SIG-M5 treated with dmso at 0.1 percent for 504 hours (cell line): ENCODE data around the gene VCAN.

ENCODE experiments used
- DNase-seq: peaks from one replicate; lab custom pipeline; 2025; ENCODE audit not compliant: unreplicated experiment; lab: John Stamatoyannopoulos, UW

VCAN gene

DNA sequence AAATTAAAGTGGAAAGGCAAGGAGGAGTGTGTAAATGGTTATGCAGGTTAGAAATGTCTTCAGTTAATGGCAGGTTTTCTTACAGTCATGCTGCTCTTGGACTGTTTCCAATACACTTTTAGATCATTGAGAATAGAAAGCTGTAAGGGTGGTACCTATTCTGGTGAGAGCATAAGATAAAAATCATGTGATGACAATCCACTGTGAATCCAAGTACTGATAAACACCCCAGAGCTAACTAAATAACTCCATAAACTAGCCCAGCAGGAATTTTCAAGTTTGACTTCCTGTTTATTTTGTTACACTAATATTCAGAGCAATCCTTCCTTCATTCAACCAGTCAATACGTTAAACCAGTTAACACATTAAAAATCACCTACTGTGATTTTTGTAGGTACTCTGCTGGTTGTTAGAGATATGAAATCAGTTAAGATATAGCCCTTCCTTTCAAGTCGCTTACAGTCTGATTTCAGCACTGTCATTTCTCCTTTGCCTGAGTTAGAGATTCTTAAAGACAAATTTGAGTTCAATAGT, 22.6 kb downstream of the VCAN start:
- no peak for DNase-seq

DNA sequence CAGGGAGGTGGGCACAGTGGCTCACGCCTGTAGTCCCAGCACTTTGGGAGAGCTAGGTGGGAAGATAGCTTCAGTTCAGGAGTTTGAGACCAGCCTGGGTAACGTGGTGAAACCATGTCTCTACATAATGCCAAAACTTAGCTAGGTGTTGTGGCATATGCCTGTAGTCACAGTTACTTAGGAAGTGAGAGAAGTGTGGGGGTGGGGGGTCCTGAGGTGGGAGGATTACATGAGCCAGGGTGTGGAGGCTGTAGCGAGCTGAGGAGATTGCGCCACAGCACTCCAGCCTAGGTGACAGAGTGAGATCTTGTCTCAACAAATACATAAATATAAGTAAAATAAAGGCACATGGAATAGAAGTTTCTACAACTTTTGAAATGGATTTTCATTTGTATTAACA, 23.1 kb downstream of the VCAN start:
- DNase-seq: peak; percentile 7

DNA sequence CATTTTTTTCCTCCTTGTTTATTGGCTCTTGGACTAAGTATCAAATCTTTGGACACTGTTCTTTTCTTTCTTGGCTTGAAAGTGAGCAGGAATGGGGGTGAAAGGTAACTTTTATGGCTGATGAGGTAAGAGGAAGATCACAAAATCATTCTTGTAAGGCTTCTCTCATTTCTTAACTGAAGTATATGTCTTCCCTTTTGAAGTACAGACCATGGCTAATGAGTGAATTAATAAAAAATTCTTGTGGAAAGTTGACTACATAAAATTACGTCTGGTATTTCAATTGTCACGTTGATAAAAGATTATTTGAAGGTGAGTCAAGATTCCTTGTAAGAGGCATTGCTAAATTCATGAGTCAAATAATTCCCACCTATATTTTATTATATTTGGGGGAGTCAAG, 25.1 kb downstream of the VCAN start:
- no peak for DNase-seq

GRCh38 chr5:83498585-83498984, 27.0 kb downstream of the VCAN start:
- DNase-seq: no peak

DNA sequence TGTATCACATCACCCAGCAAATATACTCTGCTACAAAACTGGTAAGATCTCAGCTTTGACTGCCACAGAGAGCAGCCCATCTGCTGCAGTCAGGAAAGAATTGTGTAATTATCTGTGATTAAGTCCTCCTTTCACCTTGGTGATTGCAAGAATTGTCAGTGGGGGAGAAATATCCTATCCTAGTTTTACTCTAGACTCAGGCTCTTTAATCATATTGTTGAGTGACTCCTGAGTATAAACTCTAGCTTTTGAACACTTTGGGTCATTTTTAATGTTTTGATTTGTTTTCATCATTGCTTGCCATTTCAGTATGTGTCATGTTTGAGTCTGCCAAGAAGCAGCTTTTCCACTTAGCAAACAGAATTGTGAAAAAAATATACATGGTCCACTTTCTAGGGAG, 32.1 kb downstream of the VCAN start:
- DNase-seq: no peak

GRCh38 chr5:83507431-83507830, 35.9 kb downstream of the VCAN start:
- no peak for DNase-seq

- peak; percentile 22 for DNase-seq
Measured at GRCh38 chr5:83509540-83509939, 38.0 kb downstream of the VCAN start.

DNA sequence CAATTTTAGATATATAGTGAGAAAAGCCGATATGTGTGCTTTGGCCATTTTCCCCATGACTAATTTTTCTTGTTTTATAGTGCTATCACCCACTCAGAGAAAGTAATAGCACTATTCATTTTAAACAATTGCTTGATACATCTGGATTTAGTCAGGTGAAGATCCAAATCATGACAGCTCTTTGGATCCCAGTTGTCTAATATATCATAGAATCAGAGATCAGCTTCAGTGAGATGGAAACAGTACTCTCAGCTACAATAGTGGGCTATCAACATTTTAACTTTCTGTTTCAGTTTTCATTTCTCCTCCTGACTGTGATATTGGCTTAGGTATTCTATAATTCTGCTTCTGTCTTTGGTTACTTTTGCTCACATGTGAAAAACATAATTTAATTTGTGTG, 38.7 kb downstream of the VCAN start:
- DNase-seq: no peak

DNA sequence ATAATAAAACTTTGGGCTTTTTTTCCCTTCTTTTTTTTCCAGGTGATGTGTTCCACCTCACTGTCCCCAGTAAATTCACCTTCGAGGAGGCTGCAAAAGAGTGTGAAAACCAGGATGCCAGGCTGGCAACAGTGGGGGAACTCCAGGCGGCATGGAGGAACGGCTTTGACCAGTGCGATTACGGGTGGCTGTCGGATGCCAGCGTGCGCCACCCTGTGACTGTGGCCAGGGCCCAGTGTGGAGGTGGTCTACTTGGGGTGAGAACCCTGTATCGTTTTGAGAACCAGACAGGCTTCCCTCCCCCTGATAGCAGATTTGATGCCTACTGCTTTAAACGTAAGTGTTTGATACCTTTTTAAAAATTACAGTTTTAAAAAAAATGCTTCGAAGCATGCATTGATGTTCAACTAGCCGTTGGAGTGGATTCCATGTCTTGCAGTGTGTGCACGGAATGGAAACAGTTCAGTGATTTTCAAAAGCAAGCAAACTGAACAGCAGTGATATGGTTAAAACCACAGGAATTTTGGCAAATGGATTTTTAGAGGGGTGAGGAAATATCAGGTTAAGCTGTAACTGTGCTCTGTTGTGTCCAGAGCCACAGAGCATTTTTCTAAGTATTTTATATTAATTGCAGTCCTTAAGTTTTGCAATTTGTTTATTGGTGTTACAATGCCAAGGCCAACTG, 40.7 kb downstream of the VCAN start:
- DNase-seq: no peak

GRCh38 chr5:83513081-83513480, 41.5 kb downstream of the VCAN start:
- DNase-seq: no peak

DNA sequence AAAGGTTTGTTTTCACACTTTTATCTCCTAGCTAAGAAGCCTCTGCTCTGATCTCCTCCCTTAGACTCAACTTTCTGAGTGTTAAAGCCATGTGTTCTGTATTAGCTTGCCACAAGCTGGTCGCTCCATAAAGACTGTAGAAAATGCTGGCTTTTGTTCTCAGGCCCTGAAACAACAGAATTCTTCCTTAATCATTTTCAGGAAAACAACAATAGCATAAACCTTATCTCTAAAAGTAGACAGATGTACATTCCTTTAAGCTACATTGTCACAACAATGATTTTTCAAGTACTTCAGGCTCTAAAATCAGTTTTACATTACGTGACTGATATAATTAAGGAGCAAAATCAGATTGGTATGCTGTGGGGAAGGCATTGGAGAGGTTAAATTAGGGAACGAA, 41.9 kb downstream of the VCAN start:
- DNase-seq: no peak

GRCh38 chr5:83516377-83516776, 44.8 kb downstream of the VCAN start:
- DNase-seq: no peak

GRCh38 chr5:83517072-83517687, 45.6 kb downstream of the VCAN start:
- no peak for DNase-seq

DNA sequence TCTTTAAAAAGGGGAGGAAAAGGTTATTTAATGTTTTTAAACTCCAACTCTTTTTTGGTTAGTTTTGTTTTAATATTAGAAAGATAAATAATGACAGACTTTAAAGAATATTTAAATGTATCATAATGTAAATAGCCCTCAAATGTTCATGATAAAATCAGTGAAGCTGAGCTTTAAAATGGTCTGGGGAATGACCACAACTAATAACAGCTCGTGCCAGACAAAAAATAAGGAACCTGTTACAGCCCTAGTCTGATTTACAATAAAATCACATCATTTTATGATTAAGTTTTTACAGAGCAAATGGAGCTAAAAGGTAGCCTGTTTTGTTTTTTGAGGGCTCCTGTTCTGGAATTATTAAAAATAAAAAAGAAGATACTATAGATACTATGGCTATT, 46.1 kb downstream of the VCAN start:
- DNase-seq: no peak

DNA sequence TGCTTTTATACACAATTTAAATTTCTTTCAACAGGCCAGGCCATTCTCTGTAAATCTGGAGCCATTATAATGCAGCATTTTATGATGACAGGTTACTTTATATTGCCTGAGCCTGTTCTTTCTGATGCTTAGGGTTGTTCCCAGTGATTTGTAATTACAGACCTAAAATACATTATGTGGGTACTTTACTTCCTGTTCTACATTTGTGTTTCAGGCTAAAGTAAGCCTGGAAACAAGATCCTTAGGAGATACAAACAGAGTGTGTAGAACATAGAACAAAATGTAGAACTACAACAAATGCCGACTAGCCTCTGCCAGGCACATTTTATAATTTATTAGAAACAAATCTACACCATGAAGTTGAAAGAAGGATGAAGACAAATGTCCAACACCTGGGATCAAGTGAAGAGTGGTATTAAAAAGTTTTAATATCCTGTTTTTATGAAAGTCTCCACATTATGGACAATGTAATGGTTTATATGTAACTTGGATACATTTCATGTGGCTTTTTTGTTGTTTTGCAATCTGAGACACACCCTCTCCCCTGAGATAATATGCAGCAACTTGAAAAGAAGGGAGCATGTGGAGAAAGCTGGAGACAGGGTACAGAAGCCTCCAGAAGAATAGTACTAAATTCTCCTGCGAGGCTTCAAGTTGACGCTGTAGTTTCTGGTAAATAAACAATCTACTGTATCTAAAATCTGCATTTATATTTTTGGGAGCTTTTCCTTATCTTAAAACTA, 46.9 kb downstream of the VCAN start:
- peak; percentile 4 for DNase-seq

- no peak for DNase-seq
Measured at GRCh38 chr5:83522446-83522845, 50.9 kb downstream of the VCAN start.

DNA sequence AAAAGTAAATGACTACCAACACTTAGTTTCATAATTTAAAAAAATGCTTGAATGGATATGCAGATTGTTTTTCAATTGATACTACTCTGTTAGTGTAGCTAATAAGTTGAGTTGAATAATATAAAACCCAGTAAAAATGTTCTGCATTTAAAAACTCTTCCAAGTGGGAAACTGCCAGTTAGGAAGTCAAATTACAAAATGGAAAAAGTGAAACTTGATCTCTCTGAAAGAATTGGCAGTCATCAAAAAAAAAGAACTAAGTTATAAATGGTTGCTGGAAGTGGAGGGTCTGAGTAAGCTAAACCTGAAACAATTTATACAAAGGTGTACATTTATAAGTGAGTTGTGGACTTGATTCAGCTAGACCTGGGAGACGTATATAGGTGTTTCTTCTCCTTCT, 52.4 kb downstream of the VCAN start:
- no peak for DNase-seq

- no peak for DNase-seq
Measured at GRCh38 chr5:83524345-83524744, 52.8 kb downstream of the VCAN start.

DNA sequence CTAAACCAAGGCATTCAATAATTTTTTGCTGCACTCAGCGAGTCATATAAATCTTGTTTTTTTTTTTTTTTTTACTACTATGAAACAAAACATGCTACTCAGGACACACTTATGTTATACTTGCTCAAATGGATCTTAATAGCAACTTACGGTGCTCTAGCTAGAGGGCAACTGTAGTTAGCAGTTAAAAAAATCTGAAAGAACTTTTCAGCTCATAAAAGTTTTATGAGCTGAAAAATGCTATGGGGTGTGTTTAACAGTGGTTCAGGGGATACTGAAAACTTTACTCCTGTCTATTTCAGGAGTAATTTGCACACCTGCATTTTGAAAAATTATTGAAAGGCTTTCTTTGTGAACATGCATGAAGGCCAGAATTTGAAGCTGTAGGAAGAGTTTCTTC, 53.4 kb downstream of the VCAN start:
- no peak for DNase-seq

- DNase-seq: no peak
Measured at GRCh38 chr5:83526289-83526688, 54.7 kb downstream of the VCAN start.

DNA sequence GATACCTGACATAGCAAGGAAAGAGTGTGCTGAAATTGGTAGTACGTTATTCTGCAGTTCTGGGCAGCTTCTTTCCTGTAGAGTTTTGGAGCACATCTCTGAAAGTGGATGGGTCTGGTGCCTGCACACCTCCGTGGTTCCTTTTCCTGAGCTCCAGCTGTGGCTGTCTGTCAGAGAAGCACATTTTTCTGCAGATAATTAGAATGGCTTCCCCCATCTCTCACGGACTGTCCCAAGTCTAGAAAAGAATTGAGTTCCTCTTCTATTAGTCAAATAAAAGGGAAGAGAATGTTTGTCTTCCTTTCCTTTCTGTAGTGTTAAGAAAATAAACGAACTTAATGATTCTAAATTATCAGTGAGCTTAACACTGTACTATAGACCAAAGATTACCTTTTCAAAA, 55.7 kb downstream of the VCAN start:
- DNase-seq: no peak
